GM21528 (cell line): ENCODE measurements around the gene MAGI1.

Source experiments
- ATAC-seq: cut with Tn5 transposase; IDR thresholded peaks from one replicate; pipeline ENCODE4 v1.9.1; 2021; ENCODE audit warnings: mild to moderate bottlenecking, moderate library complexity; ENCODE audit not compliant: unreplicated experiment, low FRiP score

Gene MAGI1

GRCh38 chr3:65659396-65659795 is 379.3 kb downstream of the MAGI1 start:
- no peak for ATAC-seq

- no peak for ATAC-seq
Observed at GRCh38 chr3:65658401-65658800, 380.3 kb downstream of the MAGI1 start.

GRCh38 chr3:65655061-65655460 is 383.7 kb downstream of the MAGI1 start:
- ATAC-seq, result no peak

GRCh38 chr3:65653731-65654130 is 385.0 kb downstream of the MAGI1 start:
- ATAC-seq, result no peak

- no peak for ATAC-seq
Observed at GRCh38 chr3:65650247-65650646, 388.5 kb downstream of the MAGI1 start.

GRCh38 chr3:65647369-65647768 is 391.3 kb downstream of the MAGI1 start:
- no peak for ATAC-seq

- ATAC-seq, result no peak
Observed at GRCh38 chr3:65642883-65643282, 395.8 kb downstream of the MAGI1 start.

- ATAC-seq, result no peak
Observed at GRCh38 chr3:65641777-65642176, 396.9 kb downstream of the MAGI1 start.

- no peak for ATAC-seq
Observed at GRCh38 chr3:65641045-65641444, 397.7 kb downstream of the MAGI1 start.

- no peak for ATAC-seq
Observed at GRCh38 chr3:65639444-65639843, 399.3 kb downstream of the MAGI1 start.

- no peak for ATAC-seq
Observed at GRCh38 chr3:65638301-65638700, 400.4 kb downstream of the MAGI1 start.

- ATAC-seq, result no peak
Observed at GRCh38 chr3:65636326-65636725, 402.4 kb downstream of the MAGI1 start.

- ATAC-seq, result no peak
Observed at GRCh38 chr3:65635657-65636056, 403.1 kb downstream of the MAGI1 start.

GRCh38 chr3:65633018-65633638 is 405.6 kb downstream of the MAGI1 start:
- no peak for ATAC-seq

- no peak for ATAC-seq
Observed at GRCh38 chr3:65632414-65632813, 406.3 kb downstream of the MAGI1 start.

GRCh38 chr3:65628978-65629377 is 409.7 kb downstream of the MAGI1 start:
- no peak for ATAC-seq

GRCh38 chr3:65627062-65627461 is 411.7 kb downstream of the MAGI1 start:
- ATAC-seq, result no peak

- no peak for ATAC-seq
Observed at GRCh38 chr3:65625305-65625704, 413.4 kb downstream of the MAGI1 start.

- no peak for ATAC-seq
Observed at GRCh38 chr3:65623362-65623761, 415.4 kb downstream of the MAGI1 start.

- ATAC-seq, result no peak
Observed at GRCh38 chr3:65619888-65620287, 418.8 kb downstream of the MAGI1 start.

GRCh38 chr3:65619451-65619881 is 419.3 kb downstream of the MAGI1 start:
- no peak for ATAC-seq

GRCh38 chr3:65618599-65618998 is 420.1 kb downstream of the MAGI1 start:
- ATAC-seq, result no peak

GRCh38 chr3:65617787-65618186 is 420.9 kb downstream of the MAGI1 start:
- no peak for ATAC-seq
